HTR-8/SVneo (cell line): Measurements from ENCODE around the gene RALGDS.

Experiments
- DNase-seq: peaks from one replicate; pipeline ENCODE4 v3.0.0; 2011; ENCODE audit warnings: low spot score, mixed read lengths; ENCODE audit not compliant: insufficient read length
- FAIRE-seq: peaks from 2 replicates; lab custom pipeline; 2011; peaks lifted over from hg19 to GRCh38; lab: Jason Lieb, UNC

RALGDS gene

DNA sequence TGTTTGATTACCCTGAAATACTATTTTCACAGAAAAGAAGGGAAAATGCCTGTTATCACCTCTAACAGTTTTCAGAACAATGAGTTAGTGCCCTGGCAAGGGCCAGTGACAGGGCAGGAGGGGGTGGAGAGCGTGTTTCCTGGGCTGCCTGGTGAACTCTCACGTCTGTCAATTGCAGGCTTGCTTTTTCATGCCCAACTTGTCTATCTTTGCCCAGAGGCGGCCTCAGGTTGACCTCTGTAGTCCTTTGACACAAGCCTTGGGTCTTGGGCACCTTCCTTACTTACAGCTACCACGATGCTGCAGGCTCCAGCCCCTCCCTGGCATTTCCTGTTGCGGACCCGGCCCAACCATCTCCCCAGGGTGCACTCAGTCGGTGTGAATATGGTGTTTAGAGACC is 61.4 kb downstream of the RALGDS start:
- DNase-seq (peak; percentile 30), FAIRE-seq (no peak)

DNA sequence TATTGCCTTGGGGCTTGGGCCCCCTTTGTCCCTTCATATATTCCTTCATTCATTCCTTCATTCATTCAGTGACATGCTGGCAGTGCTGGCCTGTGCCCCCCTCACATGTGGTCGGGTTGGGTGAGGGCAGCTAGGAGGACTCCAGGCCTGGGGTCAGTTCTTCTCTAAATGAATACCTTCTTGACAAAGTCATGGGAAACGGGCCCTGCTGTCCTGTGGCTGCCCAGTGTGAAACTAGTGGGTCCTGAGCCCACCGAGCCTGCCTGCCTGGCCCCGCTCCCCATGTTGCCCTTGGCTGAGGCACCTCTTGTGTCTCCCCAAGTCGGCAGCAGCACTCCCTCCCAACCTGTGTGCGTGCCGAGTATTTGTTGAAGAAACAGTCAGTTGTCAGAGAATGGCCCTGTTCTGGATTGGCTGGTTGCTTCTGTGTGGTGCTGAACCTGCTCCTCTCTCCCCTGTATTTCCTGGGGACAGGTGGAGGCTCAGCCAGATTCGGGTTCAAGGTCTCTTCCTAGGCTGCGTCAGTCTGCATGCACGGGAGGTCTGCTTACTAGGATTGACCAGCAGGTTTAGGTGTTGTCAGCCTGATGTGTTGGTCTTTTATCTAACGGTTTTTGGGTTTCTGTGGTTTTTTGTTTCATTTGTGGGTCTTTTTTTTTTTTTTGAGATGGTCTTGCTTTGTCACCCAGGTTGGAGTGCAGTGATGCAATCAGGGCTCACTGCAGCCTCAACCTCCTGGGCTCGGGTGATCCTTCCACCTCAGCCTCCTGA is 62.3 kb downstream of the RALGDS start:
- FAIRE-seq (no peak), DNase-seq (no peak)

DNA sequence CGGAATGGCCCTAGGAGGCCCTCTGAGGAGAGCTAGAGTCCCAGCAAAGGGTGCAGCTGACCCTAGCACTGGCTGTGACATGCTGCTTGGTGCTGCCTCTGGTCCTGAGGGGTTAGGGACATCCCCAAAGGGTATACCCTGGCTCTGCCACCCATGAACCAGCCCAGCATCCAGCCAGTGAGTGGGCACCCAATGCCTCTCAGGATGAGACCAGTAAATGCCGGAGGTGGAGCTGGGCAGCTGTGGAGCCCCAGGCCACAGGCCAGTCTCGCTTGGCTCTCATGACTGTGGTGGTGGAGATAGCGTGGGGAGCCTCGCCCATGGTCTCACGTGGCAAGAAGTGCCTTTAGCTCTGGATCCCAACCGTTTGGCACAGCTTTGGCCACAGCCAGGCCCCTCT is 63.0 kb downstream of the RALGDS start:
- no peak for FAIRE-seq
- DNase-seq, result no peak

DNA sequence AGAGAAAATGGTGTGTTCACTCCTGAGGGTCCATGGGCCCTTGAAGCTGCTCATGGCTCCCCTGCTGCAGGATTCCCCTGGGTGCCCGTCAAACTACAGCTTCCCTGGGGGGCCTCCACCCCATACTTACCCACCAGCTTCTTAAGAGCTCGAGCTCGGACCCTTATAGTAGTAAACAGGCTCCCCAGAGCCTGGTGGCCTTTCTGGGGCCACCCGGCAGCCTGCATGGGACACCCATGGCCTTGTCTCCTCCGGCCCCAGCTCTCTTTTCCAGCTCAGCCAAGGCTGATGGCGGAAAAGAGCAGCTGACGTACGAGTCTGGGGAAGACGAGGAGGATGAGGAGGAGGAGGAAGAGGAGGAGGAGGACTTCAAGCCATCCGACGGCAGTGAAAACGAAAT is 63.5 kb downstream of the RALGDS start:
- no peak for FAIRE-seq

DNA sequence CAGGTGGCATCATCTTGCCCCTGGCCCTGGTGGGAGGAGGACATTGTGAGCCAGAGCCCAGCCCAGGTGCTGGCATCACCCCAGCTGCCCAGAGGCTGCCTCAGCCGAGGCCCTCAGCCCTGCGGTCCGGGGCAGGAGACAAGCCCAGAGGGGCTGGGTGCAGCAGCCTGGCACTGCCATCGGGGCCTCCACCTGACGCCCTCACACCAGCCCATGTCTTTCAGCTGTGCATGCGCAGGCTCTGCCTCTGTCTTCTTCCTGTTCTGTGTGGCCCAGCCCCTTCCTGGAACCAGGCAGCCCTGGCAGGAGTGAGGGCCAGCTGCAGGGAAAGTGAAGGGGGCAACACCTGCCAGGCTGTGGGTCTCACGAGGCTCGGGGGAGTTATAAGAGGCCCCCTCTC is 64.0 kb downstream of the RALGDS start:
- DNase-seq (no peak), FAIRE-seq (no peak)

More for the DNA sequence above, 63.5 kb downstream of the RALGDS start:
- DNase-seq, result no peak

DNA sequence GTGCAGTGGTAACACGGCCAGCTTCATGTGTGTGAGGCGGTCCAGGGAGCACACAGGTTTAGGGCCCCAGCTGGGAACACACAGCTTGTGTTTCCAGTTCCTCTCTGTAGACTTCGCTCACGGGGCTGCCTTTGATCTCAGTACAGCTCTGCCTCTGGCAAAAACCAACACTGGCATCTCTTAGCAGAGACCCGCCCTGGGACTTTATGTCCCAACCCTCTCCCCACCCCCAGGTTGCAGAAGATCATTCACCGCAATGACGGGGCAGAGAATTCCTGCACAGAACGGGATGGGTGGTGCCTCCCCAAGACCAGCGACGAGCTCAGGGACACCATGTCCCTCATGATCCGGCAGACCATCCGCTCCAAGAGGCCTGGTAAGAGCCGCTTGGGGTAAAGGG is 64.5 kb downstream of the RALGDS start:
- FAIRE-seq, result no peak
- no peak for DNase-seq

DNA sequence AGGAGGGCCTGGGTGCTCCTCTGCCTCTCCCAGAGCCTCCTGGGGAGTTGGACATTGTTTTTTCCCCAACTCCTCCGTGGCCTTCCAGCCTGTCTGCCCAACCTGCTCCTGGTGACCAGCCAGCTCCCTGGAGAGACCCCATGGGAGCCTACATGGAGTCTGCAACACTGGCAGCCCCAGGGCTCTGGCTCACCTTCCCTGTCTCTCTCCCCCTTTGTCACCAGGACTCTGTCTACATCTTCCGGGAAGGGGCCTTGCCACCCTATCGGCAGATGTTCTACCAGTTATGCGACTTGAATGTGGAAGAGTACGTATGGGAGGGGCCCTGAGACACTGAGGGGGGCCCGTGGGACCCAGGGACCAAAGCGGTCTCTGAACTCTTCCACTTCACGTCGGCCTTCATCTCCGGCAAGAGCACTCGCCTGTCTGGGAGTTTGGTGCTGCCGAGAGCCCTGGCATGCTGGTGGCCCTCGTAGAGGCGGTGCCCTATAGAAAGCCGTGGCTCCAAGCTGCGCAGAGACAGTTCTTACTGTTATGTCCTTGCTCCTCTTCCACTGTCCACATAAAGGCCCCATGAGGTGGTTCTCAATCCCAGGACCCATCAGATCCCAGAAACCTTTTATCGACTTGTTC is 65.1 kb downstream of the RALGDS start:
- FAIRE-seq (no peak), DNase-seq (no peak)

DNA sequence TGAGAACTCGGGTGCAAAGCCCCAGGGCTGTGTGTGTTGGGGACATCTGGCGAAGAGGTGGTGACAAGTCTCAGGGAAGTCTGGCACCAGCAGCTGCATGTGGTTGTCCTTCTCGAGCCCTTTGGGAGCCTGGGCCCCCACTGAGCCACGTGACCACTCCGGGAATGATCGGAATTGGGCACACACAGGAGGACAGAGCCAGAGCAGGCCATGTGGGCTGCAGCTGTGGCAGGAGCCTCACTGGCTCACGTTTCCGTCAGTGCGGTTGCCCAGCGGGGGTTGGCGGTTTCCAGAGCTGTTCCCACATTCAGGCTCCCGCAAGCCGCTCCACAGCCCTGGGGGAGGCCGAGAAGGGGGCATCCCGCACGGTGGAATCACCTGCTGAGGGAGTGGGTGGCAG is 66.1 kb downstream of the RALGDS start:
- DNase-seq (no peak), FAIRE-seq (no peak)

DNA sequence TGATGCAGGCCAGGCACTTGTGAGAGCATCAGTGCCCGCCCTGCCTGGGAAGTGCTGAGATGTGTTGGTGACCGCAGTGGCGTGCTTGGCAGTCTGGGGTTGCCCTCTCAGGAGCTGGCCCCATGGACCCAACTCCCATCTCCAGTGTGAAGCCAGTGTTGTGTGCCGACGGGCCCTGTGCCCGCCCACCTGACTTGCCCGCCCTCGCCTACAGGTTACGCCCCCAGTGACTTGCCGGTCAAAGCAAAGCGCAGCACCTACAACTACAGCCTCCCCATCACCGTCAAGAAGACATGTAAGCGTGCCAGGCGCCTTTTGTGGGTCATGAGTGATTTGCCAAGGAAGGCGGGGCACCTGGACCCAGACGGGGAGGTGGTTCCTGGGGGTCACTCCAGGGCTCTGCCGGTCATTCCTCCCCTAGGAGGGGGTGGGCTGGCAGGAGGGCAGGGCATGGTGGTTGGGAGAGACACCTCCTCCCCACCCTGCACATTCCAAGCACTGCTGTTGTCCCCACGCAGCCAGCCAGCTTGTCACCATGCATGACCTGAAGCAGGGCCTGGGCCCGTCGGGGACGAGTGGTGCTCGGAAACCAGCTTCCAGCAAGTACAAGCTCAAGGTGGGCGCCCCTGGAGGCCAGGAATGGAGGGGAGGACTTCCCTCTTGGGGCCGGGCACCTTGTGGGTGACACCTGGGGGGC is 66.7 kb downstream of the RALGDS start:
- no peak for FAIRE-seq
- DNase-seq, result no peak

DNA sequence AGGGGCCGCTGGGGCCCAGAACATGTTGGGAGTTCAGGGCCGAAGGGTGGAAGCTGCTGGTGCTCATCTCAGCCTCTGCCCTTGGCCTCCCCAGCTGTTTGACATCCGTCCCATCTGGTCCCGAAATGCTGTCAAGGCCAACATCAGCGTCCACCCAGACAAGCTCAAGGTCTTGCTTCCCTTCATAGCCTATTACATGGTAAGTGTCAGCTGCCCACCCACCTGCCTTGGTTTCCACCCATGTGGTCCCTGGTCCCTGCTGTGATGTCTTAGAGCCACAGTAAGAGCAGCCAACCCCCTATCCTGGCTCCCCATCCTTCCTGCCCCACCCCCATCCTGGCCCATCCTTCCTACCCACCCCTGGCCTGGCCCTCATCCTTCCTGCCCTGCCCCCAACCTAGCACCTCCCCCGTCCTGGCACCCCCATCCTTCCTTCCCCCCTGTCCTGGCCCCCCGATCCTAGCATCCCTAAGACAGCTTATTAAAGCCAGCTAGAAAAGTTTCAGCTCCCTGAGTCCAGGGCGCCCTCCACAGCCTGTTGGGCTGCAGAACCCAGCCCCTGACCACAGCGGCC is 69.0 kb downstream of the RALGDS start:
- FAIRE-seq, result no peak
- DNase-seq, result no peak

DNA sequence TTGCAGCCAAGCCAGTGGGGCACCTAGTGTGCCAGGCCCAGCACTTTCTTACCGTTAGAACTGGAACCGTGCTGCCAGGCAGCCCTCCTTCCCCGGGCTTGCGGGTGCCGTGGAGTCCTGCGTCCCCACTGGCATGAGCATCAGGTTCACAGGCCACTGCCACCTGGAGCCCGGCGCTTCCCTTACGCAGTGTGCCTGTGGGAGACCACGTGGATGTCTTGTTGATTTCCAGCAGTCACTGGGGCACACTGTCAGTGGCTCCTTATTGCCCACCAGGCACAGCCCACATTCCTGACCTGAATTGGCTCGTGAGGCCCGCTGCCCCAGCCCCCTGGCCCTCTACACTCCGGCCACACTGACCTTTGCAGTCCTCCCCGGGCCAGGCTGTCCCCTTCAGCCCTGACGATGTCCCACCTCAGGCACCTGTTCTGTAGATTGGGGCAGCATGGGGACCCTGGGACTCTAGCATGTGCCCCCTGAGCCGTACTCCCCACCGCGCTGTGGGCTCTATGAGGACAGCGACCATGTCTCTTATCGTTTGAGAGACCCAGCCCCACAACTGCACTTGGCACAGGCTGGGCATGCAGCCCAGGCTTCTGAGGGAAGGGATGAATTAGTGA is 69.6 kb downstream of the RALGDS start:
- DNase-seq, result no peak
- no peak for FAIRE-seq

DNA sequence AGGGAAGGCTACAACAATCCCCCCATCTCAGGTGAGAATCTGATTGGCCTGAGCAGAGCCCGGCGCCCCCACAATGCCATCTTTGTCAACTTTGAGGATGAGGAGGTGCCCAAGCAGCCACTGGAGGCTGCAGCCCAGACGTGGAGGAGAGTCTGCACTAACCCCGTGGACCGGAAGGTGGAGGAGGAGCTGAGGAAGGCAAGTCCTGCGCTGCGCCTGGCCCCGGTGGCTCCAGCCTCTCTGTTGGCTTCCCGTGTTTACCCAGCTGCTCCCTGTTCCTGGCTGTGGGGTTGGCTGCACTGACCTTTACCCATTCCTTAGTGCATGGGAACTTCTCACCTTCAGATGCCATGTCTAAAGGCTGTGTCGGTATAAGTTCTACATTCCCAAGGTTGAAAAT is 70.3 kb downstream of the RALGDS start:
- FAIRE-seq (no peak), DNase-seq (no peak)

DNA sequence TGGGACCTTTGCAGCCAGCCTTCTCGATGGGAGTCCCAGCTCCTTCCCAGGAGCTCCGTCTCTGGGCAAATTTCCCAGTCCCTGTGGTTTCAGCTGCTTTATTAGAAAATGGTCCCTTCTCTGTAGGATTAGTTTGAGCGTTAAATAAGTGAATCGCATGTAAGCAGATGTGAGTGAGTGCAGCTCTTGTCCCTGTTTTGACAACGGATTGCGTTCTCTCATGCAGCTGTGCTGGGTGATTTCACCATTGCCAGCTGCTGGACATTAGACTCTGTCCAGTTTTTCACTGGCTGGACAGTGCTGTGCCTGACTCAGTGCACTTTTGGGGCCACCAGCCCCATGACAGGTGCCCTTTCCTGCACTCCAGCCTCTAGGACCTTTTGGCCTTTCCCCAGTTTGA is 70.9 kb downstream of the RALGDS start:
- no peak for DNase-seq
- no peak for FAIRE-seq

DNA sequence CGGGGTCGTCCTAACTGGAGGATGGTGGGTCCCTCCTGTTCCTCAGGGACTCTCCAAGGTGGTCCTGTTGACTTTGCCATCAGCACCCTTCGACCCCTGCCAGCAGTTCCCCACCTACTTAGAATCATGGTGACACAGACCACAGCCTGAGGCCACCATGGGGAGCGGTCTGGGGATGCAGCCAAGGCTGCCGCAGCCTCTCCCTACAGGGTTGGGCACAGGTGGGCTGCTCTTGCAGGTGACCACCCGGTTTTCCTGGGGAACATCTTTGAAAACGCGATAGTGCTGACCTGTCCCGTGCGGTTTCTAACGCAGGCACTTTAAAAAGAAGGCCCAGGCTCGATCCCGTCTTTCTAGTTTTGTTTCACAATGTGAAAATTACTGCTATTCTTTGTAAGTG is 72.0 kb downstream of the RALGDS start:
- FAIRE-seq (no peak), DNase-seq (no peak)

DNA sequence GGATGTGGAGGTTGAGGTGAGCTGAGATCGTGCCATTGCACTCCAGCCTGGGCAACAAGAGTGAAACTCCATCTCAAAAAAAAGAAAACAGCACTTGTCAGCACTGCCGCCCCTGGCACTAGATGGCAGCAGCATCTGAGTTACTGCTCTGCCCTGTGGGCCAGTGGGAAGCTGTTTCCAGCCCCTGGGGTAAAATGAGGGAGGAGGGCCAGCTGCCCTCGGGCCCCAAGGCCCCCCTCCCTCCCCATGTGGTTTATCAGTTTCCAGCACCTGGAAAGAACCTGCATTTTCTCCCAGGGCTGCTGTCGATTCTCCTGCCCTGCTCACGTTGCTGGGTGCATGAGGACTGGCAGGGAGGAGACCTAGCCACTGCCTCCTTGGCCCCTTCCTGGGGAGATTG is 72.4 kb downstream of the RALGDS start:
- no peak for FAIRE-seq

More for the DNA sequence above, 72.4 kb downstream of the RALGDS start:
- DNase-seq, result peak; percentile 34
